ENCODE results near the gene PAPPA2. TPM values are rescaled to one million over a fixed set of nuclear protein-coding genes. Genes with fewer than 3 reads are reported as not detected.

Gene PAPPA2
- total RNA-seq, 4 donors from 2014 or later, result 0.55 to 3.3 (median 2.2) TPM; not detected in 1

GRCh38 chr1:176878750-176879536 lies 416.0 kb downstream of the PAPPA2 start:
- no peaks in the 10 kb centered on the region for H3K9me3 ChIP-seq
- no peak for DNase-seq
- H3K4me3 ChIP-seq, result no peak overlapping the region
- H3K27me3 ChIP-seq, result no peaks in the 10 kb centered on the region
- H3K27ac ChIP-seq, result no peak overlapping the region
- intact Hi-C loops (cut with DNase I; ENCODE audit: low total_unique reads) (no loop called here), in situ Hi-C loops (cut with MboI; ENCODE audit: low pct_ligation_motif_present in 1 of 4, low pct_unique_long_range_greater_than_20kb in 1 of 4, low sequenced_read_pairs in 3 of 4) (loop anchor here in 3 of 4 donors (25.0 kb wide), 2 partner anchors 458 to 1058 kb away; no protein-coding TSS in a partner anchor)
- H3K36me3 ChIP-seq, result no peaks in the 10 kb centered on the region
- no peaks in the 10 kb centered on the region for H3K4me1 ChIP-seq
- TF ChIP-seq CTCF (IDR thresholded peaks at IDR 0.05) (no peak), POLR2AphosphoS5 (IDR thresholded peaks at IDR 0.05) (no peak), POLR2A (IDR thresholded peaks at IDR 0.05) (no peak), EP300 (IDR thresholded peaks at IDR 0.05; ENCODE audit: low read depth) (no peak)
- 63 to 76% methylated on average over 5 to 12 of the region's 12 CpGs for WGBS, 2 donors (ENCODE audit: low coverage in 1 of 2)

- intact Hi-C loops (cut with DNase I; ENCODE audit: low total_unique reads), result loop anchor here (5.0 kb wide), 1 partner anchor 503 kb away; no protein-coding TSS in a partner anchor
Observed at GRCh38 chr1:176879784-176880620, 417.0 kb downstream of the PAPPA2 start.

GRCh38 chr1:176880955-176881595 lies 418.1 kb downstream of the PAPPA2 start:
- intact Hi-C loops (cut with DNase I; ENCODE audit: low total_unique reads), result loop anchor here (1.0 to 5.0 kb wide), 2 partner anchors 321 to 504 kb away; no protein-coding TSS in a partner anchor
- 15 to 31% methylated on average over 5 to 9 of the region's 9 CpGs for WGBS, 2 donors (ENCODE audit: low coverage in 1 of 2)
- no peaks in the 10 kb centered on the region for H3K36me3 ChIP-seq
- H3K27me3 ChIP-seq, result no peaks in the 10 kb centered on the region
- H3K27ac ChIP-seq, result no peak overlapping the region
- H3K4me1 ChIP-seq, result no peaks in the 10 kb centered on the region
- H3K9me3 ChIP-seq, result no peaks in the 10 kb centered on the region
- no peak for TF ChIP-seq POLR2AphosphoS5 (IDR thresholded peaks at IDR 0.05)
- TF ChIP-seq CTCF (IDR thresholded peaks at IDR 0.05), result peak; percentile 74 to 83 (median 77)
- TF ChIP-seq EP300 (IDR thresholded peaks at IDR 0.05; ENCODE audit: low read depth), result no peak
- TF ChIP-seq POLR2A (IDR thresholded peaks at IDR 0.05), result no peak
- in situ Hi-C loops (cut with MboI; ENCODE audit: low pct_ligation_motif_present in 1 of 4, low pct_unique_long_range_greater_than_20kb in 1 of 4, low sequenced_read_pairs in 3 of 4), result loop anchor here (10.0 to 25.0 kb wide), 3 partner anchors 326 to 1056 kb away; no protein-coding TSS in a partner anchor
- H3K4me3 ChIP-seq, result no peak overlapping the region
- peak; percentile 66 for DNase-seq

More at GRCh38 chr1:176879784-176880620, 417.0 kb downstream of the PAPPA2 start:
- Histone ChIP-seq H3K27ac (no peak overlapping the region), H3K4me3 (no peak overlapping the region), H3K9me3 (no peaks in the 10 kb centered on the region), H3K36me3 (no peaks in the 10 kb centered on the region), H3K4me1 (no peaks in the 10 kb centered on the region), H3K27me3 (no peaks in the 10 kb centered on the region)
- in situ Hi-C loops (cut with MboI; ENCODE audit: low pct_ligation_motif_present in 1 of 4, low pct_unique_long_range_greater_than_20kb in 1 of 4, low sequenced_read_pairs in 3 of 4), result loop anchor here (10.0 to 25.0 kb wide), 3 partner anchors 325 to 1057 kb away; no protein-coding TSS in a partner anchor
- no peak for DNase-seq
- 76 to 88% methylated on average over 4 to 13 of the region's 13 CpGs for WGBS, 2 donors (ENCODE audit: low coverage in 1 of 2)
- no peak for TF ChIP-seq POLR2A (IDR thresholded peaks at IDR 0.05)
- no peak for TF ChIP-seq POLR2AphosphoS5 (IDR thresholded peaks at IDR 0.05)
- TF ChIP-seq EP300 (IDR thresholded peaks at IDR 0.05; ENCODE audit: low read depth), result no peak
- TF ChIP-seq CTCF (IDR thresholded peaks at IDR 0.05), result no peak

All from transverse colon (tissue), 4 donors.